Stomach (tissue), 4 donors: Measurements from ENCODE around the gene TNRC6C.

ENCODE experiments used
- EP300 ChIP-seq: sonication (generic); formaldehyde crosslinking; IDR thresholded peaks from one replicate; pipeline ENCODE4 v1.6.1; 2017; ENCODE audit warnings: antibody characterized with exemption
- POLR2A ChIP-seq, 4 donors: fragments of 450-650 bp; IDR thresholded peaks; one replicate each; pipeline ENCODE4 v1.6.1; 2016; ENCODE audit warnings: antibody characterized with exemption in 4 of 4, control low read depth in 2 of 4, mild to moderate bottlenecking in 1 of 4, moderate library complexity in 1 of 4
- TF ChIP-seq, protein P1 (sequence below), 7 experiments: fragments of 450-650 bp in 4 of 7; fragments of 200-600 bp in 3 of 7; sonication (generic) in 3 of 7; IDR thresholded peaks; one replicate each; pipeline ENCODE4 v1.5.1; 2016 to 2019; ENCODE audit warnings: antibody characterized with exemption in 7 of 7, control low read depth in 2 of 7, mild to moderate bottlenecking in 1 of 7

GRCh38 chr17:78043031-78043430 lies 84.5 kb downstream of the TNRC6C start:
- TF ChIP-seq, protein P1, sequence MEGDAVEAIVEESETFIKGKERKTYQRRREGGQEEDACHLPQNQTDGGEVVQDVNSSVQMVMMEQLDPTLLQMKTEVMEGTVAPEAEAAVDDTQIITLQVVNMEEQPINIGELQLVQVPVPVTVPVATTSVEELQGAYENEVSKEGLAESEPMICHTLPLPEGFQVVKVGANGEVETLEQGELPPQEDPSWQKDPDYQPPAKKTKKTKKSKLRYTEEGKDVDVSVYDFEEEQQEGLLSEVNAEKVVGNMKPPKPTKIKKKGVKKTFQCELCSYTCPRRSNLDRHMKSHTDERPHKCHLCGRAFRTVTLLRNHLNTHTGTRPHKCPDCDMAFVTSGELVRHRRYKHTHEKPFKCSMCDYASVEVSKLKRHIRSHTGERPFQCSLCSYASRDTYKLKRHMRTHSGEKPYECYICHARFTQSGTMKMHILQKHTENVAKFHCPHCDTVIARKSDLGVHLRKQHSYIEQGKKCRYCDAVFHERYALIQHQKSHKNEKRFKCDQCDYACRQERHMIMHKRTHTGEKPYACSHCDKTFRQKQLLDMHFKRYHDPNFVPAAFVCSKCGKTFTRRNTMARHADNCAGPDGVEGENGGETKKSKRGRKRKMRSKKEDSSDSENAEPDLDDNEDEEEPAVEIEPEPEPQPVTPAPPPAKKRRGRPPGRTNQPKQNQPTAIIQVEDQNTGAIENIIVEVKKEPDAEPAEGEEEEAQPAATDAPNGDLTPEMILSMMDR (IDR thresholded peaks at IDR 0.05), result no peak
- TF ChIP-seq EP300, result no peak
- no peak for TF ChIP-seq POLR2A (IDR thresholded peaks at IDR 0.05)
